ENCODE data around the gene NPSR1. TPM values are rescaled to one million over a fixed set of nuclear protein-coding genes. Genes with fewer than 3 reads are reported as not detected.
"Not testable (repeated sequence)": the region's sequence is repeated elsewhere in the genome, so short reads cannot be mapped to it uniquely, and the experiment has no call there.

NPSR1 gene
- total RNA-seq, 2 donors from 2014 or later, result not detected

GRCh38 chr7:34851431-34851830 lies 193.4 kb downstream of the NPSR1 start:
- H3K4me1 Mint-ChIP-seq, result no peaks in the 10 kb centered on the region
- H3K36me3 Mint-ChIP-seq (ENCODE audit: low read depth), result no peaks in the 10 kb centered on the region
- no peaks in the 10 kb centered on the region for H3K9me3 ChIP-seq (ENCODE audit: control insufficient read depth, low read length, poor library complexity, severe bottlenecking)
- H3K27ac Mint-ChIP-seq, result no peak overlapping the region
- DNase-seq (no peak), ATAC-seq (no peak)
- H3K27me3 Mint-ChIP-seq, result peaks cover 59% of the 10 kb centered on the region
- H3K4me3 Mint-ChIP-seq, result no peak overlapping the region

- not testable (repeated sequence) for H3K4me3 Mint-ChIP-seq
These were observed 200.4 kb downstream of the NPSR1 start for GRCh38 chr7:34858444-34858843.

GRCh38 chr7:34859281-34859680 lies 201.3 kb downstream of the NPSR1 start:
- peaks cover 12% of the 10 kb centered on the region for H3K27me3 Mint-ChIP-seq
- ATAC-seq; H3K9me3 ChIP-seq (ENCODE audit: control insufficient read depth, low read length, poor library complexity, severe bottlenecking); H3K4me1 Mint-ChIP-seq; DNase-seq; H3K36me3 Mint-ChIP-seq (ENCODE audit: low read depth); H3K4me3 Mint-ChIP-seq; H3K27ac Mint-ChIP-seq: not testable (repeated sequence)

More at GRCh38 chr7:34858444-34858843, 200.4 kb downstream of the NPSR1 start:
- ATAC-seq; DNase-seq; H3K27ac Mint-ChIP-seq; H3K4me1 Mint-ChIP-seq; H3K36me3 Mint-ChIP-seq (ENCODE audit: low read depth); H3K9me3 ChIP-seq (ENCODE audit: control insufficient read depth, low read length, poor library complexity, severe bottlenecking): not testable (repeated sequence)
- peaks cover 19% of the 10 kb centered on the region for H3K27me3 Mint-ChIP-seq

GRCh38 chr7:34866222-34866621 lies 208.2 kb downstream of the NPSR1 start:
- peaks cover 10% of the 10 kb centered on the region for H3K27me3 Mint-ChIP-seq
- ATAC-seq; H3K4me1 Mint-ChIP-seq; H3K9me3 ChIP-seq (ENCODE audit: control insufficient read depth, low read length, poor library complexity, severe bottlenecking); H3K36me3 Mint-ChIP-seq (ENCODE audit: low read depth); DNase-seq; H3K27ac Mint-ChIP-seq; H3K4me3 Mint-ChIP-seq: not testable (repeated sequence)

- DNase-seq, ATAC-seq, H3K4me1 Mint-ChIP-seq: not testable (repeated sequence)
These were observed 209.3 kb downstream of the NPSR1 start for GRCh38 chr7:34867341-34867740.

GRCh38 chr7:34868602-34869001 lies 210.6 kb downstream of the NPSR1 start:
- not testable (repeated sequence) for ATAC-seq; H3K27ac Mint-ChIP-seq; H3K4me3 Mint-ChIP-seq; H3K9me3 ChIP-seq (ENCODE audit: control insufficient read depth, low read length, poor library complexity, severe bottlenecking); H3K36me3 Mint-ChIP-seq (ENCODE audit: low read depth); DNase-seq; H3K27me3 Mint-ChIP-seq; H3K4me1 Mint-ChIP-seq

More at GRCh38 chr7:34867341-34867740, 209.3 kb downstream of the NPSR1 start:
- H3K27ac Mint-ChIP-seq; H3K9me3 ChIP-seq (ENCODE audit: control insufficient read depth, low read length, poor library complexity, severe bottlenecking); H3K4me3 Mint-ChIP-seq; H3K36me3 Mint-ChIP-seq (ENCODE audit: low read depth); H3K27me3 Mint-ChIP-seq: not testable (repeated sequence)

- H3K36me3 Mint-ChIP-seq (ENCODE audit: low read depth), result no peaks in the 10 kb centered on the region
- peaks cover 3% of the 10 kb centered on the region for H3K9me3 ChIP-seq (ENCODE audit: control insufficient read depth, low read length, poor library complexity, severe bottlenecking)
- ATAC-seq, result no peak
- no peak overlapping the region for H3K4me3 Mint-ChIP-seq
- H3K27ac Mint-ChIP-seq, result no peak overlapping the region
- no peaks in the 10 kb centered on the region for H3K4me1 Mint-ChIP-seq
- H3K27me3 Mint-ChIP-seq, result no peaks in the 10 kb centered on the region
- no peak for DNase-seq
These were observed 211.0 kb downstream of the NPSR1 start for GRCh38 chr7:34869057-34869456.

- not testable (repeated sequence) for H3K27me3 Mint-ChIP-seq; H3K4me1 Mint-ChIP-seq; H3K9me3 ChIP-seq (ENCODE audit: control insufficient read depth, low read length, poor library complexity, severe bottlenecking); ATAC-seq; H3K27ac Mint-ChIP-seq; H3K4me3 Mint-ChIP-seq; DNase-seq; H3K36me3 Mint-ChIP-seq (ENCODE audit: low read depth)
These were observed 212.0 kb downstream of the NPSR1 start for GRCh38 chr7:34870041-34870440.

GRCh38 chr7:34874329-34874728 lies 216.3 kb downstream of the NPSR1 start:
- not testable (repeated sequence) for H3K27ac Mint-ChIP-seq; H3K4me1 Mint-ChIP-seq; H3K36me3 Mint-ChIP-seq (ENCODE audit: low read depth); DNase-seq; ATAC-seq; H3K4me3 Mint-ChIP-seq; H3K9me3 ChIP-seq (ENCODE audit: control insufficient read depth, low read length, poor library complexity, severe bottlenecking); H3K27me3 Mint-ChIP-seq

- ATAC-seq, result no peak
- Mint-ChIP-seq H3K4me1 (no peaks in the 10 kb centered on the region), H3K27ac (no peak overlapping the region), H3K4me3 (no peak overlapping the region), H3K36me3 (ENCODE audit: low read depth) (no peaks in the 10 kb centered on the region), H3K27me3 (no peaks in the 10 kb centered on the region)
- no peak for DNase-seq
- peaks cover 3% of the 10 kb centered on the region for H3K9me3 ChIP-seq (ENCODE audit: control insufficient read depth, low read length, poor library complexity, severe bottlenecking)
These were observed 217.5 kb downstream of the NPSR1 start for GRCh38 chr7:34875481-34875880.

- not testable (repeated sequence) for H3K4me1 Mint-ChIP-seq; H3K36me3 Mint-ChIP-seq (ENCODE audit: low read depth); H3K9me3 ChIP-seq (ENCODE audit: control insufficient read depth, low read length, poor library complexity, severe bottlenecking); DNase-seq; H3K27me3 Mint-ChIP-seq; H3K27ac Mint-ChIP-seq; ATAC-seq; H3K4me3 Mint-ChIP-seq
These were observed 221.1 kb downstream of the NPSR1 start for GRCh38 chr7:34878944-34879735.

- H3K27me3 Mint-ChIP-seq, result no peaks in the 10 kb centered on the region
- DNase-seq, result no peak
- peaks cover 3% of the 10 kb centered on the region for H3K9me3 ChIP-seq (ENCODE audit: control insufficient read depth, low read length, poor library complexity, severe bottlenecking)
- ATAC-seq, result no peak
- H3K4me1 Mint-ChIP-seq, result no peaks in the 10 kb centered on the region
- no peak overlapping the region for H3K27ac Mint-ChIP-seq
- no peaks in the 10 kb centered on the region for H3K36me3 Mint-ChIP-seq (ENCODE audit: low read depth)
- H3K4me3 Mint-ChIP-seq, result no peak overlapping the region
These were observed 221.9 kb downstream of the NPSR1 start for GRCh38 chr7:34879871-34880270.

- ATAC-seq; H3K27me3 Mint-ChIP-seq; H3K27ac Mint-ChIP-seq; DNase-seq; H3K4me1 Mint-ChIP-seq; H3K9me3 ChIP-seq (ENCODE audit: control insufficient read depth, low read length, poor library complexity, severe bottlenecking); H3K4me3 Mint-ChIP-seq; H3K36me3 Mint-ChIP-seq (ENCODE audit: low read depth): not testable (repeated sequence)
These were observed 225.8 kb downstream of the NPSR1 start for GRCh38 chr7:34883855-34884254.

GRCh38 chr7:34886856-34887255 lies 228.8 kb downstream of the NPSR1 start:
- no peaks in the 10 kb centered on the region for H3K36me3 Mint-ChIP-seq (ENCODE audit: low read depth)
- no peak overlapping the region for H3K27ac Mint-ChIP-seq
- peaks cover 3% of the 10 kb centered on the region for H3K9me3 ChIP-seq (ENCODE audit: control insufficient read depth, low read length, poor library complexity, severe bottlenecking)
- DNase-seq, result no peak
- peaks cover 15% of the 10 kb centered on the region for H3K27me3 Mint-ChIP-seq
- ATAC-seq, result no peak
- H3K4me3 Mint-ChIP-seq, result no peak overlapping the region
- no peaks in the 10 kb centered on the region for H3K4me1 Mint-ChIP-seq

Measured in T-helper 17 cell (primary cell).